NCI-H1105 treated with DMSO at 0.1 percent for 48 hours (cell line): Measurements from ENCODE around the gene CIROP.

Experiments
- DNase-seq: peaks from one replicate; lab custom pipeline; 2025; lab: John Stamatoyannopoulos, UW

The CIROP gene

GRCh38 chr14:23066855-23067744, 37.7 kb downstream of the CIROP start:
- DNase-seq, result no peak

- DNase-seq, result no peak
Measured at GRCh38 chr14:23066368-23066767, 38.4 kb downstream of the CIROP start.

GRCh38 chr14:23063601-23064000, 41.2 kb downstream of the CIROP start:
- DNase-seq, result no peak

GRCh38 chr14:23062002-23062401, 42.8 kb downstream of the CIROP start:
- no peak for DNase-seq

GRCh38 chr14:23060536-23061260, 44.1 kb downstream of the CIROP start:
- no peak for DNase-seq

GRCh38 chr14:23058654-23059504, 45.9 kb downstream of the CIROP start:
- DNase-seq, result no peak

GRCh38 chr14:23057757-23058653, 46.8 kb downstream of the CIROP start:
- DNase-seq, result no peak

- no peak for DNase-seq
Measured at GRCh38 chr14:23056956-23057756, 47.6 kb downstream of the CIROP start, which contains the start of gene CDH24. Gene CDH24 (minus strand): TSS chr14:23057520. CDS start chr14:23055733, 1,787 bp downstream.

- no peak for DNase-seq
Measured at GRCh38 chr14:23056145-23056955, 48.4 kb downstream of the CIROP start.

GRCh38 chr14:23055621-23056144, 49.1 kb downstream of the CIROP start:
- DNase-seq, result no peak

- DNase-seq, result no peak
Measured at GRCh38 chr14:23055147-23055550, 49.6 kb downstream of the CIROP start.

- DNase-seq, result no peak
Measured at GRCh38 chr14:23054000-23054811, 50.6 kb downstream of the CIROP start.

GRCh38 chr14:23053426-23053825, 51.4 kb downstream of the CIROP start:
- DNase-seq, result no peak

- no peak for DNase-seq
Measured at GRCh38 chr14:23052671-23053070, 52.1 kb downstream of the CIROP start.

GRCh38 chr14:23052182-23052623, 52.6 kb downstream of the CIROP start:
- no peak for DNase-seq

GRCh38 chr14:23051141-23052057, 53.4 kb downstream of the CIROP start:
- DNase-seq, result no peak
